A673 (cell line): ENCODE data around the gene ADGRG3. TPM values are rescaled to one million over a fixed set of nuclear protein-coding genes. Genes with fewer than 3 reads are reported as not detected.
"Not testable (repeated sequence)": the region's sequence is repeated elsewhere in the genome, so short reads cannot be mapped to it uniquely, and the experiment has no call there.

Experiments used
- BruUV-seq: library from RNA; stranded (reverse); fragments of 400-500 nt; replicated peaks from 2 replicates; lab custom pipeline; 2021; lab: Mats Ljungman, UMichigan
- CTCF ChIA-PET: fragments of 300-600 bp; sonication (Branson Sonifier 250); formaldehyde crosslinking; loops from one replicate; lab custom pipeline; 2022; ENCODE audit warnings: antibody characterized with exemption; lab: Charles Lee
- POLR2A ChIA-PET: fragments of 300-600 bp; sonication (Branson Sonifier 250); formaldehyde crosslinking; loops from one replicate; lab custom pipeline; 2022; ENCODE audit warnings: antibody characterized with exemption; ENCODE audit not compliant: low non-redundant PET; lab: Charles Lee
- DNase-seq: peaks from one replicate; pipeline ENCODE4 v3.0.0-alpha.2; 2015; ENCODE audit warnings: low spot score
- H3K27ac ChIP-seq: fragments of 200-600 bp; sonication (generic); 2 replicates; pipeline ENCODE4 v1.5.1; 2016; ENCODE audit warnings: mixed run types, low read depth, mild to moderate bottlenecking, mixed read lengths, antibody characterized with exemption, low read length; ENCODE audit not compliant: poor library complexity, severe bottlenecking
- H3K27me3 ChIP-seq: fragments of 200-600 bp; sonication (generic); replicated peaks from 2 replicates; pipeline ENCODE4 v1.6.1; 2017; ENCODE audit warnings: mixed run types, low read depth, mild to moderate bottlenecking, mixed read lengths, antibody characterized with exemption, low read length; ENCODE audit not compliant: insufficient read depth, poor library complexity
- H3K36me3 ChIP-seq: fragments of 200-600 bp; sonication (generic); 2 replicates; pipeline ENCODE4 v1.6.1; 2016; ENCODE audit warnings: mixed run types, mild to moderate bottlenecking, mixed read lengths, antibody characterized with exemption, low read length; ENCODE audit not compliant: insufficient read depth, poor library complexity, severe bottlenecking
- H3K4me1 ChIP-seq: fragments of 200-600 bp; sonication (generic); 2 replicates; pipeline ENCODE4 v1.6.1; 2017; ENCODE audit warnings: mixed run types, mild to moderate bottlenecking, mixed read lengths, antibody characterized with exemption, low read length; ENCODE audit not compliant: insufficient read depth, poor library complexity, severe bottlenecking
- H3K4me3 ChIP-seq: fragments of 200-600 bp; sonication (generic); 2 replicates; pipeline ENCODE4 v1.5.1; 2016; ENCODE audit warnings: low read depth, mixed run types, mild to moderate bottlenecking, mixed read lengths, low read length; ENCODE audit not compliant: poor library complexity, severe bottlenecking
- H3K9me3 ChIP-seq: fragments of 200-600 bp; sonication (generic); 2 replicates; pipeline ENCODE4 v1.6.1; 2016; ENCODE audit warnings: mixed run types, low read depth, mild to moderate bottlenecking, mixed read lengths, antibody characterized with exemption, low read length; ENCODE audit not compliant: poor library complexity, severe bottlenecking
- CTCF ChIP-seq: fragments of 300-800, 200-600 bp; sonication (generic); conservative IDR thresholded peaks from 2 replicates; pipeline ENCODE4 v1.5.1; 2017; ENCODE audit warnings: low read depth, mild to moderate bottlenecking, antibody characterized with exemption, low read length, moderate library complexity, mixed read lengths
- EZH2 ChIP-seq: fragments of 200-600 bp; sonication (generic); IDR thresholded peaks from 2 replicates; pipeline ENCODE4 v1.6.1; 2017; ENCODE audit warnings: borderline replicate concordance, low read depth, mild to moderate bottlenecking, mixed read lengths, antibody characterized with exemption, low read length; ENCODE audit not compliant: poor library complexity, severe bottlenecking
- intact Hi-C: fragments of 100-400 bp; cut with micrococcal nuclease; formaldehyde crosslinking; loops from one replicate; pipeline ENCODE4 v1.10.0; 2022; ENCODE audit not compliant: unreplicated experiment
- total RNA-seq: library from RNA; stranded (reverse); gene quantifications from 2 replicates; pipeline ENCODE4 v1.2.3, GENCODE V29; 2021

The ADGRG3 gene
- total RNA-seq, 1 experiment from 2014 or later = not detected

GRCh38 chr16:57670196-57670595 lies 2.1 kb downstream of the ADGRG3 start:
- ChIA-PET CTCF (no interaction called here), POLR2A (interaction anchor here (0.6 kb wide), 1 partner anchor 198 kb away, joined by 4 read pairs; no protein-coding TSS in a partner anchor)
- Histone ChIP-seq H3K4me3 (no peak overlapping the region), H3K4me1 (no peaks in the 10 kb centered on the region), H3K27ac (no peak overlapping the region), H3K36me3 (no peaks in the 10 kb centered on the region), H3K9me3 (no peaks in the 10 kb centered on the region), H3K27me3 (no peaks in the 10 kb centered on the region)
- intact Hi-C loops = no loop called here
- no peak for DNase-seq
- no peak for TF ChIP-seq CTCF
- no peak for TF ChIP-seq EZH2
- no TSS peak for BruUV-seq

GRCh38 chr16:57671451-57671850 lies 3.3 kb downstream of the ADGRG3 start:
- CTCF ChIA-PET = not testable (repeated sequence)

GRCh38 chr16:57672416-57672815 lies 4.3 kb downstream of the ADGRG3 start:
- TF ChIP-seq CTCF (no peak), EZH2 (no peak)
- H3K4me1 ChIP-seq = no peaks in the 10 kb centered on the region
- no peaks in the 10 kb centered on the region for H3K9me3 ChIP-seq
- no peak overlapping the region for H3K4me3 ChIP-seq
- H3K27ac ChIP-seq = no peak overlapping the region
- no peaks in the 10 kb centered on the region for H3K27me3 ChIP-seq
- CTCF ChIA-PET = no interaction called here
- no TSS peak for BruUV-seq
- no peaks in the 10 kb centered on the region for H3K36me3 ChIP-seq
- DNase-seq = no peak
- POLR2A ChIA-PET = no interaction called here
- intact Hi-C loops = no loop called here

More at GRCh38 chr16:57671451-57671850, 3.3 kb downstream of the ADGRG3 start:
- H3K27ac ChIP-seq, POLR2A ChIA-PET, H3K9me3 ChIP-seq, BruUV-seq, intact Hi-C loops, H3K36me3 ChIP-seq, H3K4me3 ChIP-seq, H3K4me1 ChIP-seq, H3K27me3 ChIP-seq, DNase-seq: not testable (repeated sequence)

GRCh38 chr16:57672824-57673223 lies 4.7 kb downstream of the ADGRG3 start:
- DNase-seq = no peak
- H3K27me3 ChIP-seq = no peaks in the 10 kb centered on the region
- H3K36me3 ChIP-seq = no peaks in the 10 kb centered on the region
- CTCF ChIA-PET = no interaction called here
- POLR2A ChIA-PET = no interaction called here
- no peaks in the 10 kb centered on the region for H3K4me1 ChIP-seq
- intact Hi-C loops = no loop called here
- BruUV-seq = no TSS peak
- no peak for TF ChIP-seq EZH2
- TF ChIP-seq CTCF = no peak
- no peak overlapping the region for H3K27ac ChIP-seq
- no peak overlapping the region for H3K4me3 ChIP-seq
- H3K9me3 ChIP-seq = no peaks in the 10 kb centered on the region
